GM12878 (cell line): ENCODE measurements around the gene COBLL1. TPM values are rescaled to one million over a fixed set of nuclear protein-coding genes. Genes with fewer than 3 reads are reported as not detected.

Experiments used
- ATAC-seq: fragments of 200-7000 bp; cut with Tn5 transposase; 3 replicates; pipeline ENCODE4 v1.9.1; 2020; ENCODE audit warnings: mild to moderate bottlenecking, moderate library complexity
- BruUV-seq: library from RNA; stranded (reverse); fragments of 400-500 nt; replicated peaks from 2 replicates; lab custom pipeline; 2021; lab: Mats Ljungman, UMichigan
- CTCF ChIA-PET: fragments of 300-600 bp; sonication (Branson Sonifier 250); formaldehyde crosslinking; extraction: SDS; loops from one replicate; lab custom pipeline; 2021; ENCODE audit warnings: inconsistent platforms; lab: Yijun Ruan, JAX
- POLR2A ChIA-PET: fragments of 350-600 bp; formaldehyde crosslinking; extraction: SDS; loops from one replicate; lab custom pipeline; 2021; ENCODE audit warnings: inconsistent platforms; lab: Charles Lee
- RAD21 ChIA-PET: fragments of 300-600 bp; sonication (Branson Sonifier 250); formaldehyde crosslinking; loops from one replicate; lab custom pipeline; 2023; ENCODE audit warnings: antibody characterized with exemption; ENCODE audit not compliant: unreplicated experiment; lab: Charles Lee
- SMC1A ChIA-PET: fragments of 300-600 bp; sonication (Branson Sonifier 250); formaldehyde crosslinking; loops from one replicate; lab custom pipeline; 2023; ENCODE audit not compliant: unreplicated experiment, uncharacterized antibody; lab: Charles Lee
- DNase-seq: peaks from one replicate; pipeline ENCODE4 v3.0.0-alpha.2; 2011; ENCODE audit warnings: low read depth, low spot score
- FAIRE-seq: peaks from 3 replicates; lab custom pipeline; 2011; peaks lifted over from hg19 to GRCh38; lab: Jason Lieb, UNC
- H2AFZ ChIP-seq: 2 replicates; pipeline ENCODE4 v1.6.0; 2011; ENCODE audit warnings: low read depth, low read length, control low read depth; ENCODE audit not compliant: control insufficient read depth
- H3K27ac ChIP-seq: 2 replicates; pipeline ENCODE4 v1.5.1; 2011; ENCODE audit warnings: control low read depth; ENCODE audit not compliant: control insufficient read depth, insufficient read depth
- H3K27me3 ChIP-seq, 2 experiments: replicated peaks in 1 of 2; 2 replicates each; pipeline versions ENCODE4 v1.6.0 to v1.6.1; 2011; ENCODE audit warnings: low read length in 1 of 2; ENCODE audit not compliant: control insufficient read depth in 2 of 2, insufficient read depth in 2 of 2
- H3K36me3 ChIP-seq, 2 experiments: 2 replicates each; pipeline ENCODE4 v1.5.1; 2011; ENCODE audit warnings: low read length in 1 of 2; ENCODE audit not compliant: control insufficient read depth in 2 of 2, insufficient read depth in 2 of 2
- H3K4me1 ChIP-seq: 2 replicates; pipeline ENCODE4 v1.6.1; 2011; ENCODE audit warnings: mild to moderate bottlenecking, low read length, moderate library complexity, mixed read lengths; ENCODE audit not compliant: control insufficient read depth, insufficient read depth
- H3K4me2 ChIP-seq: 2 replicates; pipeline ENCODE4 v1.6.0; 2011; ENCODE audit warnings: control low read depth; ENCODE audit not compliant: control insufficient read depth, insufficient read depth
- H3K4me3 ChIP-seq: fragments of 200-600 bp; sonication (generic); 2 replicates; pipeline ENCODE4 v1.5.1; 2016
- H3K79me2 ChIP-seq: 2 replicates; pipeline ENCODE4 v1.6.0; 2011; ENCODE audit warnings: low read length; ENCODE audit not compliant: control insufficient read depth, insufficient read depth
- H3K9ac ChIP-seq: 2 replicates; pipeline ENCODE4 v1.8.0; 2011; ENCODE audit warnings: low read length, control low read depth, mixed read lengths; ENCODE audit not compliant: control insufficient read depth, insufficient read depth
- H3K9me3 ChIP-seq: replicated peaks from 3 replicates; pipeline ENCODE4 v1.5.1; 2011; ENCODE audit warnings: mild to moderate bottlenecking, low read length; ENCODE audit not compliant: control insufficient read depth, insufficient read depth
- H4K20me1 ChIP-seq: 2 replicates; pipeline ENCODE4 v1.6.0; 2011; ENCODE audit not compliant: control insufficient read depth, insufficient read depth
- CEBPB ChIP-seq, 2 experiments: fragments of 150-350 bp in 1 of 2; IDR thresholded peaks; 2 replicates each; pipeline ENCODE4 v1.6.1; 2012 to 2014; ENCODE audit warnings: low read depth in 2 of 2, low read length in 2 of 2, borderline replicate concordance in 1 of 2, inconsistent platforms in 1 of 2
- E2F4 ChIP-seq: IDR thresholded peaks from 2 replicates; pipeline ENCODE4 v1.6.1; 2012; ENCODE audit warnings: low read depth, low read length, improper control_type of control experiment
- FOS ChIP-seq: IDR thresholded peaks from 3 replicates; pipeline ENCODE4 v1.6.1; 2011; ENCODE audit warnings: borderline replicate concordance; ENCODE audit not compliant: insufficient read length; ENCODE audit errors: extremely low read depth
- MTA2 ChIP-seq: fragments of 450-650 bp; IDR thresholded peaks from 2 replicates; pipeline ENCODE4 v1.6.1; 2016; ENCODE audit warnings: low read depth, mild to moderate bottlenecking, moderate library complexity
- NR2C1 ChIP-seq: fragments of 450-650 bp; IDR thresholded peaks from 2 replicates; pipeline ENCODE4 v1.6.1; 2017; ENCODE audit warnings: antibody characterized with exemption, mild to moderate bottlenecking, moderate library complexity
- PML ChIP-seq: IDR thresholded peaks from 2 replicates; pipeline ENCODE4 v1.6.1; 2012; ENCODE audit warnings: low read length, inconsistent platforms
- RAD51 ChIP-seq: fragments of 450-650 bp; IDR thresholded peaks from 2 replicates; pipeline ENCODE4 v1.6.1; 2016; ENCODE audit warnings: moderate library complexity, mild to moderate bottlenecking, inconsistent platforms
- STAT1 ChIP-seq: fragments of 450-650 bp; conservative IDR thresholded peaks from 2 replicates; pipeline ENCODE4 v1.6.1; 2014; ENCODE audit warnings: antibody characterized with exemption, mild to moderate bottlenecking
- USF2 ChIP-seq: IDR thresholded peaks from 2 replicates; pipeline ENCODE4 v1.6.1; 2011; ENCODE audit warnings: low read depth, low read length, improper control_type of control experiment, borderline replicate concordance
- WRNIP1 ChIP-seq: IDR thresholded peaks from 2 replicates; pipeline ENCODE4 v1.6.1; 2011; ENCODE audit warnings: low read depth, low read length, improper control_type of control experiment, borderline replicate concordance
- WGBS: methylation state at CpG from one replicate; pipeline ENCODE4 v1.1.6; 2016; ENCODE audit warnings: low lambda C conversion rate; ENCODE audit not compliant: insufficient replicate concordance, insufficient coverage; ENCODE audit errors: missing lambda C conversion rate; 5-methylcytosine and 5-hydroxymethylcytosine counted together
- in situ Hi-C: fragments of 300-500 bp; cut with MboI; formaldehyde crosslinking; loops from 9 replicates; pipeline ENCODE4 v1.14.3; 2018; ENCODE audit warnings: mixed read lengths
- intact Hi-C: fragments of 100-400 bp; cut with micrococcal nuclease; formaldehyde crosslinking; loops from one replicate; pipeline ENCODE4 v1.14.2; 2022; ENCODE audit not compliant: unreplicated experiment
- polyA plus RNA-seq, 11 experiments: library from polyadenylated mRNA; depleted of rRNA in 4 of 11; unstranded in 6 of 11; stranded (reverse) in 5 of 11; fragments of >200 nt; fragmentation: Nextera tagmentation in 4 of 11; fragmentation: Illumina TruSeq in 1 of 11; extraction: Ambion mirVana in 4 of 11; extraction: Trizol in 1 of 11; gene quantifications; 1 replicate in 1 of 11; 2 replicates in 10 of 11; pipeline versions ENCODE4 v1.2.1 to v1.2.3, GENCODE V29; 2011 to 2016; ENCODE audit warnings: inconsistent platforms in 2 of 11, missing spikeins in 2 of 11, low read depth in 1 of 11
- total RNA-seq, 4 experiments: library from RNA; depleted of rRNA in 3 of 4; stranded (reverse); fragments of >200 nt in 3 of 4; fragmentation: Illumina TruSeq in 1 of 4; extraction: Trizol in 1 of 4; gene quantifications; 2 replicates each; pipeline versions ENCODE4 v1.2.1 to v1.2.3, GENCODE V29; 2013 to 2021
- TF ChIP-seq, protein P1 (sequence below), 3 experiments: IDR thresholded peaks in 2 of 3; conservative IDR thresholded peaks in 1 of 3; 2 replicates each; pipeline ENCODE4 v1.5.1; 2011; ENCODE audit warnings: low read depth in 3 of 3, low read length in 3 of 3, mild to moderate bottlenecking in 3 of 3, control low read depth in 2 of 3, moderate library complexity in 2 of 3, inconsistent platforms in 1 of 3, mixed read lengths in 1 of 3; ENCODE audit not compliant: control insufficient read depth in 2 of 3, insufficient read depth in 1 of 3; ENCODE audit errors: extremely low read depth in 1 of 3
- TF ChIP-seq, protein P2 (sequence below): fragments of 450-650 bp; formaldehyde crosslinking; IDR thresholded peaks from 2 replicates; pipeline ENCODE4 v1.5.0; 2022; ENCODE audit warnings: mild to moderate bottlenecking, missing genetic modification characterization
- TF ChIP-seq, protein P3 (sequence below): IDR thresholded peaks from 2 replicates; pipeline ENCODE4 v1.6.1; 2012; ENCODE audit warnings: low read depth, low read length, improper control_type of control experiment

The COBLL1 gene
- total and polyA plus RNA-seq, 10 of the 15 experiments (the other 5 are each of a cell fraction or from before 2014, with no cell fraction given) = 0.46 TPM; not detected in 9

DNA sequence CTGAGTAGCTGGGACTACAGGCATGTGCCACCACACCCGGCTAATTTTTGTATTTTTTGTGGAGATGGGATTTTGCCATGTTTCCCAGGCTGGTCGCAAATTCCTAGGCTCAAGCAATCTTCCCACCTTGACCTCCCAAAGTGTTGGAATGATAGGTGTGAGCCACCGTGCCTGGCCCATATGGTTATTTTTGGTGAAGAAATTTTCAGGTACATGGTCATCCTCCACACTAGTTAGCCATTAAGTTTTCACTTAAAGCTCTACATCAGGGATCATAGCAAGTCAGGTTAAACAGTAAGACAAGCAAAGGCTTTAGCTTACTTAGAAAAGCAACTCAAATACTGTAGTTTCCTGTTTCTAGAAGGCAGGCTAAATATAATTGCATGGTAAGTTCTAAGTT, 116.1 kb downstream of the COBLL1 start (continued):
- TF ChIP-seq, protein P1, sequence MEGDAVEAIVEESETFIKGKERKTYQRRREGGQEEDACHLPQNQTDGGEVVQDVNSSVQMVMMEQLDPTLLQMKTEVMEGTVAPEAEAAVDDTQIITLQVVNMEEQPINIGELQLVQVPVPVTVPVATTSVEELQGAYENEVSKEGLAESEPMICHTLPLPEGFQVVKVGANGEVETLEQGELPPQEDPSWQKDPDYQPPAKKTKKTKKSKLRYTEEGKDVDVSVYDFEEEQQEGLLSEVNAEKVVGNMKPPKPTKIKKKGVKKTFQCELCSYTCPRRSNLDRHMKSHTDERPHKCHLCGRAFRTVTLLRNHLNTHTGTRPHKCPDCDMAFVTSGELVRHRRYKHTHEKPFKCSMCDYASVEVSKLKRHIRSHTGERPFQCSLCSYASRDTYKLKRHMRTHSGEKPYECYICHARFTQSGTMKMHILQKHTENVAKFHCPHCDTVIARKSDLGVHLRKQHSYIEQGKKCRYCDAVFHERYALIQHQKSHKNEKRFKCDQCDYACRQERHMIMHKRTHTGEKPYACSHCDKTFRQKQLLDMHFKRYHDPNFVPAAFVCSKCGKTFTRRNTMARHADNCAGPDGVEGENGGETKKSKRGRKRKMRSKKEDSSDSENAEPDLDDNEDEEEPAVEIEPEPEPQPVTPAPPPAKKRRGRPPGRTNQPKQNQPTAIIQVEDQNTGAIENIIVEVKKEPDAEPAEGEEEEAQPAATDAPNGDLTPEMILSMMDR (IDR thresholded peaks at IDR 0.05 in 2 of 3, conservative IDR thresholded peaks at IDR 0.05 in 1 of 3; ENCODE audit: control insufficient read depth in 2 of 3, extremely low read depth in 1 of 3, insufficient read depth in 1 of 3, low read depth in 3 of 3, low read length in 3 of 3) = no peak
- no peak for TF ChIP-seq STAT1
- TF ChIP-seq, protein P2, sequence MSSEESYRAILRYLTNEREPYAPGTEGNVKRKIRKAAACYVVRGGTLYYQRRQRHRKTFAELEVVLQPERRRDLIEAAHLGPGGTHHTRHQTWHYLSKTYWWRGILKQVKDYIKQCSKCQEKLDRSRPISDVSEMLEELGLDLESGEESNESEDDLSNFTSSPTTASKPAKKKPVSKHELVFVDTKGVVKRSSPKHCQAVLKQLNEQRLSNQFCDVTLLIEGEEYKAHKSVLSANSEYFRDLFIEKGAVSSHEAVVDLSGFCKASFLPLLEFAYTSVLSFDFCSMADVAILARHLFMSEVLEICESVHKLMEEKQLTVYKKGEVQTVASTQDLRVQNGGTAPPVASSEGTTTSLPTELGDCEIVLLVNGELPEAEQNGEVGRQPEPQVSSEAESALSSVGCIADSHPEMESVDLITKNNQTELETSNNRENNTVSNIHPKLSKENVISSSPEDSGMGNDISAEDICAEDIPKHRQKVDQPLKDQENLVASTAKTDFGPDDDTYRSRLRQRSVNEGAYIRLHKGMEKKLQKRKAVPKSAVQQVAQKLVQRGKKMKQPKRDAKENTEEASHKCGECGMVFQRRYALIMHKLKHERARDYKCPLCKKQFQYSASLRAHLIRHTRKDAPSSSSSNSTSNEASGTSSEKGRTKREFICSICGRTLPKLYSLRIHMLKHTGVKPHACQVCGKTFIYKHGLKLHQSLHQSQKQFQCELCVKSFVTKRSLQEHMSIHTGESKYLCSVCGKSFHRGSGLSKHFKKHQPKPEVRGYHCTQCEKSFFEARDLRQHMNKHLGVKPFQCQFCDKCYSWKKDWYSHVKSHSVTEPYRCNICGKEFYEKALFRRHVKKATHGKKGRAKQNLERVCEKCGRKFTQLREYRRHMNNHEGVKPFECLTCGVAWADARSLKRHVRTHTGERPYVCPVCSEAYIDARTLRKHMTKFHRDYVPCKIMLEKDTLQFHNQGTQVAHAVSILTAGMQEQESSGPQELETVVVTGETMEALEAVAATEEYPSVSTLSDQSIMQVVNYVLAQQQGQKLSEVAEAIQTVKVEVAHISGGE (CRISPR knock-in tag) = no peak

DNA sequence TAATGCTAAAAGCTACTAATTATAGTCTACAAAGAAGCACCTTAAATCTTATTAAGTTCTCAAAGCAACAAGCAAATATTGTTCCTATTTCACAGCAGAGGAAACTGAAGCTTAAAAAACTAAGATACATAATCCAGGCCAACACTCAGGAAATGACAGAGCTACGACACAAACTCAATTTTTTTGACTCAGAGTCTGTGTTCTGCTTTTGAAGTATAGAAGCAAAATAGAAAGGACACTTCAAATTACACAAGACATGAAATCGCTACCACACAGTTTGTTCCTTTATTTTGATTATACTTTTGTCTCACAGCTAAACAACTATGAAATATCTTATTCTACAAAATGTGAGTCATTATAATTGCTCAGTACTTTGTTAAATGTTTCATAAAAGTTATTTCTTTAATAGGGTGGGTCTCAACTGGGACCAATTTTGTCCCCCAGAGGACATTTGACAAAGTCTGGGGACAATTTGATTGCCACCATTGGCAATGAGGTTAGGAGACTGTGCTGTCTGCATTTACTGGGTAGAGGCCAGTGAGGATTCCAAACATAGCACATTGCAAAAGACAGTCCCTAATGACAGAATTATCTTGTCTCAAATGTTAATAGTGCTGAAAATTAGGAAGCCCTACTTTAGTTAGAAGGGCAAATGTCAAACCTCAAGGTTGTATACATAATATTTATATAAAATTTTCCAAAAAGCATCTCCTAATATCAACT, 118.8 kb downstream of the COBLL1 start:
- ChIA-PET SMC1A (no interaction called here), CTCF (no interaction called here), POLR2A (no interaction called here), RAD21 (no interaction called here)
- no peaks in the 10 kb centered on the region for H3K4me1 ChIP-seq
- H4K20me1 ChIP-seq = no peaks in the 10 kb centered on the region
- no peaks in the 10 kb centered on the region; a peak in 1 of 4 replicates for H3K27me3 ChIP-seq
- H3K36me3 ChIP-seq = no peaks in the 10 kb centered on the region
- H3K4me3 ChIP-seq = no peak overlapping the region
- in situ Hi-C loops (no loop called here), intact Hi-C loops (no loop called here)
- no peak overlapping the region for H3K4me2 ChIP-seq
- no peaks in the 10 kb centered on the region for H3K79me2 ChIP-seq
- ATAC-seq (no peak), DNase-seq (no peak), FAIRE-seq (no peak)
- H3K27ac ChIP-seq = no peak overlapping the region
- BruUV-seq = no TSS peak
- H2AFZ ChIP-seq = no peak overlapping the region
- no peak overlapping the region for H3K9ac ChIP-seq
- 0% methylated on average over 2 of the region's 2 CpGs for WGBS
- H3K9me3 ChIP-seq = no peaks in the 10 kb centered on the region
- no peak for TF ChIP-seq PML
- TF ChIP-seq, protein P3, sequence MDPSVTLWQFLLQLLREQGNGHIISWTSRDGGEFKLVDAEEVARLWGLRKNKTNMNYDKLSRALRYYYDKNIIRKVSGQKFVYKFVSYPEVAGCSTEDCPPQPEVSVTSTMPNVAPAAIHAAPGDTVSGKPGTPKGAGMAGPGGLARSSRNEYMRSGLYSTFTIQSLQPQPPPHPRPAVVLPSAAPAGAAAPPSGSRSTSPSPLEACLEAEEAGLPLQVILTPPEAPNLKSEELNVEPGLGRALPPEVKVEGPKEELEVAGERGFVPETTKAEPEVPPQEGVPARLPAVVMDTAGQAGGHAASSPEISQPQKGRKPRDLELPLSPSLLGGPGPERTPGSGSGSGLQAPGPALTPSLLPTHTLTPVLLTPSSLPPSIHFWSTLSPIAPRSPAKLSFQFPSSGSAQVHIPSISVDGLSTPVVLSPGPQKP = no peak
- TF ChIP-seq FOS = no peak
- TF ChIP-seq WRNIP1 = no peak
- TF ChIP-seq E2F4 = no peak
- no peak for TF ChIP-seq NR2C1
- TF ChIP-seq USF2 = no peak
- no peak for TF ChIP-seq CEBPB (IDR thresholded peaks at IDR 0.05; ENCODE audit: borderline replicate concordance in 1 of 2, low read depth in 2 of 2, low read length in 2 of 2)
- no peak for TF ChIP-seq RAD51
- TF ChIP-seq MTA2 = no peak
